ENCODE results near the gene MTIF3. TPM values are rescaled to one million over a fixed set of nuclear protein-coding genes. Genes with fewer than 3 reads are reported as not detected.

MTIF3 gene
- total RNA-seq, 1 experiment from 2014 or later: 31.6 TPM

DNA sequence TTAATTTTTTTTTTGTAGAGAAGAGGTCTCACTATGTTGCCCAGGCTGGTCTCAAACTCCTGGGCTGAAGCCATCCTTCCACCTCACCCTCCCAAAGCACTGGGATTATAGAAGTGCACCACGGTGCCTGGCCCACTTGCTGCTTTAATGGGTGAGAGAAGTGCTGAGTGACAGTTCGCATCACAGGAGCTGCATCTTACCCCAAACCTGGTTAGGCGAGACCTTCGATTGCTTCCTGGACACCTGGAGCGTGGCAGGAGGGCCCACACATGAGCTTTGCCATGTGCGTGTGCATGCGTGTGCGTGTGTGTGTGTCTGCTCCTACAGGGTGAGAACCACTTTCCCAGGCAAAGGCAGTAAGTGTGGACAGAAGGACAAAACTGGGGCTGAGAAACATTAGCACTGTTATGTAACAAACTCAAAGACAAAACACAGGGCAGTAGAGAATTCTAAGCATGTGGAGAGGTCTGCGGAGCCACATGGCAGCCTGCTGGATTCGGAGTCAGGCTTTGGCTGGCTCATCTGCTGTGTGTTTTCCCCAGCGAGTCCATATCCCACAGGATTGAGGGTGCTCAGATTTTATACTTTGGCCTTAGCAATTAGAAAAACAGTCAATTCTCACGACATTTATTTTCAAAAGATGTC lies 11.7 kb upstream of the MTIF3 start:
- Histone ChIP-seq H4K20me1 (ENCODE audit: control insufficient read depth, insufficient read depth, insufficient read length) (peaks cover 3% of the 10 kb centered on the region), H3K27ac (ENCODE audit: insufficient read length, low read depth, low read length) (no peak overlapping the region), H3K27me3 (ENCODE audit: insufficient read depth, low read length) (no peaks in the 10 kb centered on the region), H3K18ac (ENCODE audit: insufficient read length, low read depth, low read length) (no peak overlapping the region), H4K5ac (ENCODE audit: insufficient read length, low read depth, low read length) (no peak overlapping the region), H2BK5ac (ENCODE audit: insufficient read length, low read length) (no peak overlapping the region), H3K4ac (ENCODE audit: low read depth, low read length) (no peak overlapping the region), H4K8ac (replicated peaks; ENCODE audit: insufficient read length, low read depth, low read length) (no peak overlapping the region), H2AK5ac (ENCODE audit: insufficient read length, low read length) (no peak overlapping the region), H3K9me3 (ENCODE audit: control insufficient read depth, low read depth, low read length) (no peaks in the 10 kb centered on the region), H3K79me2 (ENCODE audit: insufficient read depth, low read length) (no peaks in the 10 kb centered on the region), H3K79me1 (ENCODE audit: insufficient read depth, low read depth, low read length, poor library complexity, severe bottlenecking) (no peaks in the 10 kb centered on the region), H3K4me2 (ENCODE audit: insufficient read depth, insufficient read length, low read length) (no peak overlapping the region), H2BK15ac (ENCODE audit: low read depth, low read length) (no peak overlapping the region), H2BK20ac (ENCODE audit: low read depth, low read length, poor library complexity, severe bottlenecking) (no peak overlapping the region), H3K56ac (ENCODE audit: insufficient read length, low read depth, low read length) (no peak overlapping the region), H3K23ac (ENCODE audit: insufficient read length, low read depth, low read length) (no peak overlapping the region), H3K9ac (ENCODE audit: extremely low read depth, insufficient read length, low read length) (no peak overlapping the region), H4K91ac (ENCODE audit: insufficient read length, low read depth, low read length) (no peak overlapping the region), H2BK120ac (ENCODE audit: low read depth, low read length, poor library complexity, severe bottlenecking) (no peak overlapping the region), H3K4me1 (ENCODE audit: insufficient read depth, low read length) (no peaks in the 10 kb centered on the region), H3T11ph (ENCODE audit: low read length) (no peak overlapping the region), H2AFZ (ENCODE audit: low read length) (no peak overlapping the region), H3K23me2 (ENCODE audit: insufficient read length, low read depth, low read length, poor library complexity, severe bottlenecking) (no peaks in the 10 kb centered on the region), H2BK12ac (ENCODE audit: insufficient read length, low read depth, low read length) (no peak overlapping the region), H3K14ac (ENCODE audit: insufficient read depth, low read length) (no peak overlapping the region)
- no peaks in the 10 kb centered on the region for H3K36me3 Mint-ChIP-seq (ENCODE audit: insufficient read depth in 1 of 3, low read depth in 3 of 3)
- peaks cover 10% of the 10 kb centered on the region for H3K27me3 Mint-ChIP-seq (ENCODE audit: low read depth)
- peaks cover 0 to 2% of the 10 kb centered on the region in 2 experiments; a peak in 1 of 4 replicates for H3K4me1 Mint-ChIP-seq
- DNase-seq: no peak
- TF ChIP-seq, protein P1, sequence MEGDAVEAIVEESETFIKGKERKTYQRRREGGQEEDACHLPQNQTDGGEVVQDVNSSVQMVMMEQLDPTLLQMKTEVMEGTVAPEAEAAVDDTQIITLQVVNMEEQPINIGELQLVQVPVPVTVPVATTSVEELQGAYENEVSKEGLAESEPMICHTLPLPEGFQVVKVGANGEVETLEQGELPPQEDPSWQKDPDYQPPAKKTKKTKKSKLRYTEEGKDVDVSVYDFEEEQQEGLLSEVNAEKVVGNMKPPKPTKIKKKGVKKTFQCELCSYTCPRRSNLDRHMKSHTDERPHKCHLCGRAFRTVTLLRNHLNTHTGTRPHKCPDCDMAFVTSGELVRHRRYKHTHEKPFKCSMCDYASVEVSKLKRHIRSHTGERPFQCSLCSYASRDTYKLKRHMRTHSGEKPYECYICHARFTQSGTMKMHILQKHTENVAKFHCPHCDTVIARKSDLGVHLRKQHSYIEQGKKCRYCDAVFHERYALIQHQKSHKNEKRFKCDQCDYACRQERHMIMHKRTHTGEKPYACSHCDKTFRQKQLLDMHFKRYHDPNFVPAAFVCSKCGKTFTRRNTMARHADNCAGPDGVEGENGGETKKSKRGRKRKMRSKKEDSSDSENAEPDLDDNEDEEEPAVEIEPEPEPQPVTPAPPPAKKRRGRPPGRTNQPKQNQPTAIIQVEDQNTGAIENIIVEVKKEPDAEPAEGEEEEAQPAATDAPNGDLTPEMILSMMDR (conservative IDR thresholded peaks at IDR 0.05): no peak
- no peaks in the 10 kb centered on the region for H3K9me3 Mint-ChIP-seq
- H3K27ac Mint-ChIP-seq: no peak overlapping the region
- H3K4me3 Mint-ChIP-seq: no peak overlapping the region
- no CpG with 5 or more reads among the region's 12 CpGs for WGBS (ENCODE audit: extremely low coverage, insufficient read length, low lambda C conversion rate)

All from H9 (cell line).